Natural killer cell treated with Interleukin-12 subunit alpha and Interleukin-12 subunit beta and Interleukin-15 and Interleukin-18, amount 100 ng/mL, for 72 hours (primary cell): ENCODE results near the gene RNASEH2B. TPM values are rescaled to one million over a fixed set of nuclear protein-coding genes. Genes with fewer than 3 reads are reported as not detected.

Source experiments
- ATAC-seq, 2 donors: fragments of 150-1000 bp; cut with Tn5 transposase in 1 of 2; sonication (Bioruptor Pico), chemical (Tn5 transposase) in 1 of 2; 2 replicates each; pipeline ENCODE4 v1.10.0; 2021
- DNase-seq: peaks from one replicate; pipeline ENCODE4 v3.0.0; 2022; ENCODE audit warnings: low spot score
- H3K27ac Mint-ChIP-seq, 2 donors: 1 replicate in 1 of 2; 2 replicates in 1 of 2; pipeline ENCODE4 v1.8.0; 2022; ENCODE audit warnings: mixed read lengths in 2 of 2, mild to moderate bottlenecking in 1 of 2, moderate library complexity in 1 of 2
- H3K27me3 Mint-ChIP-seq, 2 donors: 1 replicate in 1 of 2; 2 replicates in 1 of 2; pipeline ENCODE4 v1.8.0; 2022; ENCODE audit warnings: mixed read lengths in 2 of 2
- H3K36me3 Mint-ChIP-seq: one replicate; pipeline ENCODE4 v1.8.0; 2022; ENCODE audit warnings: mixed read lengths
- H3K4me1 Mint-ChIP-seq, 2 donors: 1 replicate in 1 of 2; 2 replicates in 1 of 2; pipeline ENCODE4 v1.8.0; 2022; ENCODE audit warnings: low read depth in 2 of 2, mixed read lengths in 2 of 2, mild to moderate bottlenecking in 1 of 2
- H3K4me3 Mint-ChIP-seq: one replicate; pipeline ENCODE4 v1.8.0; 2022; ENCODE audit warnings: mixed read lengths
- H3K9me3 Mint-ChIP-seq: 2 replicates; pipeline ENCODE4 v1.8.0; 2022; ENCODE audit warnings: mixed read lengths
- total RNA-seq, 2 donors: library from RNA; stranded (reverse); gene quantifications; one replicate each; pipeline ENCODE4 v1.2.3, GENCODE V29; 2022

Gene RNASEH2B
- total RNA-seq, 2 donors from 2014 or later = 33.3 to 64.2 TPM

DNA sequence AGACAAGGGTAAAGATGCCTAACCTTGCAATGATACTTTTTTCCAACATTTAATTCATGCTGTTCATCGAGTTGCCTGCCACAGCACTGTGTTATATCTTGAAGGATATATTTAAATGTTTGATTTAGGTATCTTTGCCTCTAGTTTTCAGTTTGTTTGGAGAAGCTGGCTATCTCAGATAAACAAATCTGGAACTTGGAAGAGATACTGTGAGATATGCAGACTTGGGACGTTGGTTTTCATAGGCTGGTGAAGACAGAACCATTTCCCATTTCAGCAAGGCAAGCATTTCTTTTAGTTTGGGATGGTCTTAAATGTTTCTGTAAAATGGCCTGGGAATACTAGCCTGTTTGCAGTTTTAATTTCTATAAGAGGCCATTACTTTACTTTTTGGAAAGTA is 3.3 kb downstream of the RNASEH2B start:
- DNase-seq = no peak
- Mint-ChIP-seq H3K4me1 (peaks cover 50 to 58% of the 10 kb centered on the region in 2 donors), H3K4me3 (no peak overlapping the region), H3K27me3 (no peaks in the 10 kb centered on the region), H3K9me3 (no peaks in the 10 kb centered on the region), H3K36me3 (no peaks in the 10 kb centered on the region), H3K27ac (no peak overlapping the region)
- no peak for ATAC-seq

DNA sequence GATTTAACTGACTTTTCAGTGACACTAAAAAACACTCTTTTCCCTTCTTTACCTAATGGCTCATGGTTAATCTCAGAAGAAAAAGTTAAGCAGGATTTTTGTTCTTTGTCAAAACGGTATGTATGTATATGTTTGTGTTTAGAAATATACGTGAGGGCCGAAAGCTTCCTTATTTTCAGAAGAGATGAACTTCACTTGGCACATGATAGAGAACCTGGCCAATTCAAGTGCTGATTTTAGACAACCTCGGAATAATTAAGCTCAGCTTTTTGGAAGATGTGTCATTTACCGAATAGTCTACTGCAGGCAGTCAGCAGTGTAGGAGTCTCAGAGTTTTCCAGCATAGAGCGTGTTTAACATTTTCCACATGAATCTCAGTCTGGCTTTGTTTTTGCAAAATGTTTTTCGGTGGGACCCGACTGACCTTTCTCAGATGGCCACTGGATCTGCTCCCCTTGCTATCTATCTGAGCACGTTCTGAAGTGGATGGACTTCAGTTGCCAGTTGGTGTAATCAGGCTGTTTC is 4.6 kb downstream of the RNASEH2B start:
- Mint-ChIP-seq H3K27ac (peak overlapping the region; percentile 81 to 87), H3K4me1 (peaks cover 57 to 68% of the 10 kb centered on the region in 2 donors), H3K9me3 (no peaks in the 10 kb centered on the region), H3K4me3 (peak overlapping the region; percentile 58), H3K36me3 (no peaks in the 10 kb centered on the region), H3K27me3 (no peaks in the 10 kb centered on the region)
- ATAC-seq = no peak
- no peak for DNase-seq

GRCh38 chr13:50914848-50915247 is 5.3 kb downstream of the RNASEH2B start:
- H3K4me3 Mint-ChIP-seq = peak overlapping the region; percentile 58
- H3K9me3 Mint-ChIP-seq = no peaks in the 10 kb centered on the region
- peak overlapping the region; percentile 81 to 87 for H3K27ac Mint-ChIP-seq
- no peaks in the 10 kb centered on the region for H3K36me3 Mint-ChIP-seq
- ATAC-seq = peak; percentile 69 to 77
- H3K4me1 Mint-ChIP-seq = peaks cover 63 to 69% of the 10 kb centered on the region in 2 donors
- H3K27me3 Mint-ChIP-seq = no peaks in the 10 kb centered on the region
- DNase-seq = no peak

DNA sequence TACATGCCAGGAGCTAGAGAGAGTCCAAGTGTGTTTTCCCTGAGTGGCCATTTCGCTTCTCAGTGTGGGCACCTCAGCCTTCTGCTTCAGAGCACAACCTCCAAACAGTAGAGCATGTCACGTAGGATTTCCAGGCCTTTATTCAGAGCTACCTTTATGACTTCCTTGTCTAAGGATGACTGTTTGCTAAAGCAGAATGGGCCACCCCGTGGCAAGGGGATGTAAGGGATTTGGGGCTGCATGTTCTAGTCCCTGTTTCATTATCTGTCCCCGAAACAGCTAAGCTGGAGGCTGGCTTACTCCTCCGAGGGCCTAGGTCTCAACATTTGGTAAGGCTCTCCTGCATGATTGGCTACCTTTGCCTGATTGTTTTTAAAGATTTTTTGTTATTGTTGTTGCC is 6.0 kb downstream of the RNASEH2B start:
- no peaks in the 10 kb centered on the region for H3K27me3 Mint-ChIP-seq
- no peak for DNase-seq
- H3K36me3 Mint-ChIP-seq = no peaks in the 10 kb centered on the region
- peaks cover 64 to 65% of the 10 kb centered on the region in 2 donors for H3K4me1 Mint-ChIP-seq
- H3K27ac Mint-ChIP-seq = peak overlapping the region; percentile 81 to 87
- no peaks in the 10 kb centered on the region for H3K9me3 Mint-ChIP-seq
- no peak for ATAC-seq
- H3K4me3 Mint-ChIP-seq = peak overlapping the region; percentile 58

DNA sequence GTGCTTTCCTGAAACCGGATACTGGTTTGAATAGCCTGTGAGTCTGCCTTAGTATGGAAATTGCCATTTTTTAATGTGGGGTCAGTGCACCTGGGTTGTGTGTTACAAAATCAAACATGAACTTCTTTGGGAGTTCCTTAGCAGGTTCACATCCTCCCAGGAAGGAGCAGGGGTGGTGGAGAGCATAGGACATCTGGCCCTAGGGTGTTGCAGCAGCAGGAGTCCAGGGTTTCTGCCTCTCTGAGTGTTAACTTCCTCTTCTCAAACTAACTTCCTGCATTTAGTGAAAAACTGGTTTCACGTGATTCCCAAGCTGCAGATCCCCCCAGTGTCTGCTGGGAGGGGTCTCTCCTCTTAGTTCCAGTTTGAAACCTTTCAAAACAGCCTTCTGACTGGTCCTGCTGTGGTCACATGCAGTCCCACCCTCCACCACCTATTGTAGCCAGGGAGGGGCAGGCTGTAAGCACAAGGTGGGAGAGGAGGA is 7.2 kb downstream of the RNASEH2B start:
- H3K4me3 Mint-ChIP-seq = peak overlapping the region; percentile 62
- ATAC-seq = peak in 1 of 2 donors; percentile 29

DNA sequence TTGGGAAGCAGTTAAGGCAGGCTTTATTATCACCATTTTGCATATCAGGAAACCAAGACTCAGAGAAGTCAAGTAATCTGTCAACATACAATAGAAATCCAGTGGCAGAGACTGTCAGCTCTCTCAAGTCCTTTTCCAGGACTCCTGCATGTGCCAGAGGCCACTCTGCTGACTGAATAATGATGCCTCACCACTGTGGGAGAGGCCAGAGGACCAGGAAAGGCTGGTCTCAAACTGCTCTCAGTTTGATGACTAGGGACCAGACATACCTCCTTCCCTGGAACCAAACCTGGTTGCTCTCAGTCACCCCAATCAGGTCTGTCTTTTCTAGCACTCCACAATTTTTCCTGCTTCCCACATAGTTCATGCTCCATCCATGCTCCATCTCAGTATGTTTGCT is 8.0 kb downstream of the RNASEH2B start:
- no peak for ATAC-seq
- peaks cover 9% of the 10 kb centered on the region for H3K36me3 Mint-ChIP-seq
- no peaks in the 10 kb centered on the region for H3K27me3 Mint-ChIP-seq
- peaks cover 46 to 53% of the 10 kb centered on the region in 2 donors for H3K4me1 Mint-ChIP-seq
- H3K27ac Mint-ChIP-seq = peak overlapping the region; percentile 81 to 94
- H3K9me3 Mint-ChIP-seq = peaks cover 4% of the 10 kb centered on the region
- no peak overlapping the region for H3K4me3 Mint-ChIP-seq
- DNase-seq = no peak

More for the DNA sequence above, 7.2 kb downstream of the RNASEH2B start:
- no peaks in the 10 kb centered on the region for H3K9me3 Mint-ChIP-seq
- peaks cover under 1% of the 10 kb centered on the region for H3K36me3 Mint-ChIP-seq
- peaks cover 54 to 57% of the 10 kb centered on the region in 2 donors for H3K4me1 Mint-ChIP-seq
- H3K27me3 Mint-ChIP-seq = no peaks in the 10 kb centered on the region
- no peak for DNase-seq
- H3K27ac Mint-ChIP-seq = peak overlapping the region; percentile 81 to 94

- H3K36me3 Mint-ChIP-seq = peaks cover 19% of the 10 kb centered on the region
- H3K4me1 Mint-ChIP-seq = peaks cover 46 to 53% of the 10 kb centered on the region in 2 donors
- DNase-seq (no peak), ATAC-seq (no peak)
- peaks cover 10% of the 10 kb centered on the region for H3K9me3 Mint-ChIP-seq
- no peaks in the 10 kb centered on the region for H3K27me3 Mint-ChIP-seq
- H3K4me3 Mint-ChIP-seq = no peak overlapping the region
- no peak overlapping the region for H3K27ac Mint-ChIP-seq
Measured at GRCh38 chr13:50918567-50918966, 9.0 kb downstream of the RNASEH2B start.

- ATAC-seq = no peak
- H3K27me3 Mint-ChIP-seq = no peaks in the 10 kb centered on the region
- peaks cover 14% of the 10 kb centered on the region for H3K9me3 Mint-ChIP-seq
- DNase-seq = no peak
- H3K36me3 Mint-ChIP-seq = peaks cover 26% of the 10 kb centered on the region
- peaks cover 43 to 51% of the 10 kb centered on the region in 2 donors for H3K4me1 Mint-ChIP-seq
- no peak overlapping the region for H3K4me3 Mint-ChIP-seq
- no peak overlapping the region for H3K27ac Mint-ChIP-seq
Measured at GRCh38 chr13:50919277-50919676, 9.7 kb downstream of the RNASEH2B start.

DNA sequence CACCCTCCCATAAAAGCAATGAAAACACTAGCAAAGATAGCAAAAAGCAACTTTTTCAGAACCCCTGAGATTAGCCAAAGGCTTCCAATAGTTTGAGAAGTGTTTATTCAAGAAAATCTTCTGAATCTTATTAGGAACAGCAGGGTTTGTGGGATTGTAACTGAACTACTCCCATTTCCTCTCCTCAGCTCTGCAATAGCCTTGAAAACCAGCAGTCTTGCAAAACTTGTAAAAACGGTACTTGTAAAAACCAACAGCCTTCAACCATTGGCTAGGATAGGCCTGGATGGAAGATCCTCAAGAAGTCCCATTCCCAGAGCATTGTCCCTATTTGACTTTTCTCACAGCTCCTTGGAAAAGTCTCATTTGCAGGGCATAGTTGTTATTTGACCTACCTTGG is 12.1 kb downstream of the RNASEH2B start:
- peaks cover 24 to 37% of the 10 kb centered on the region in 2 donors for H3K4me1 Mint-ChIP-seq
- no peak overlapping the region for H3K27ac Mint-ChIP-seq
- no peaks in the 10 kb centered on the region for H3K27me3 Mint-ChIP-seq
- H3K4me3 Mint-ChIP-seq = no peak overlapping the region
- no peak for DNase-seq
- peaks cover 43% of the 10 kb centered on the region for H3K36me3 Mint-ChIP-seq
- peaks cover 16% of the 10 kb centered on the region for H3K9me3 Mint-ChIP-seq
- no peak for ATAC-seq

- H3K9me3 Mint-ChIP-seq = peaks cover 16% of the 10 kb centered on the region
- no peak overlapping the region for H3K27ac Mint-ChIP-seq
- H3K27me3 Mint-ChIP-seq = no peaks in the 10 kb centered on the region
- ATAC-seq (no peak), DNase-seq (no peak)
- H3K4me3 Mint-ChIP-seq = no peak overlapping the region
- peaks cover 43% of the 10 kb centered on the region for H3K36me3 Mint-ChIP-seq
- peaks cover 20 to 27% of the 10 kb centered on the region in 2 donors for H3K4me1 Mint-ChIP-seq
Measured at GRCh38 chr13:50923272-50923671, 13.7 kb downstream of the RNASEH2B start.

GRCh38 chr13:50924025-50924424 is 14.4 kb downstream of the RNASEH2B start:
- H3K4me1 Mint-ChIP-seq = peaks cover 13 to 24% of the 10 kb centered on the region in 2 donors
- no peaks in the 10 kb centered on the region for H3K27me3 Mint-ChIP-seq
- no peak for DNase-seq
- ATAC-seq = no peak
- no peak overlapping the region for H3K4me3 Mint-ChIP-seq
- H3K36me3 Mint-ChIP-seq = peaks cover 43% of the 10 kb centered on the region
- no peak overlapping the region for H3K27ac Mint-ChIP-seq
- H3K9me3 Mint-ChIP-seq = peaks cover 16% of the 10 kb centered on the region

GRCh38 chr13:50927701-50928100 is 18.1 kb downstream of the RNASEH2B start:
- no peak overlapping the region for H3K27ac Mint-ChIP-seq
- H3K4me3 Mint-ChIP-seq = no peak overlapping the region
- DNase-seq (no peak), ATAC-seq (no peak)
- H3K27me3 Mint-ChIP-seq = no peaks in the 10 kb centered on the region
- peaks cover 10 to 14% of the 10 kb centered on the region in 2 donors for H3K4me1 Mint-ChIP-seq
- peaks cover 32% of the 10 kb centered on the region for H3K36me3 Mint-ChIP-seq
- peaks cover 10% of the 10 kb centered on the region for H3K9me3 Mint-ChIP-seq

- H3K4me1 Mint-ChIP-seq = peaks cover 10 to 14% of the 10 kb centered on the region in 2 donors
- peaks cover 7% of the 10 kb centered on the region for H3K9me3 Mint-ChIP-seq
- no peaks in the 10 kb centered on the region for H3K27me3 Mint-ChIP-seq
- ATAC-seq = no peak
- no peak for DNase-seq
- H3K4me3 Mint-ChIP-seq = no peak overlapping the region
- H3K27ac Mint-ChIP-seq = no peak overlapping the region
- H3K36me3 Mint-ChIP-seq = peaks cover 28% of the 10 kb centered on the region
Measured at GRCh38 chr13:50928102-50928501, 18.5 kb downstream of the RNASEH2B start.

DNA sequence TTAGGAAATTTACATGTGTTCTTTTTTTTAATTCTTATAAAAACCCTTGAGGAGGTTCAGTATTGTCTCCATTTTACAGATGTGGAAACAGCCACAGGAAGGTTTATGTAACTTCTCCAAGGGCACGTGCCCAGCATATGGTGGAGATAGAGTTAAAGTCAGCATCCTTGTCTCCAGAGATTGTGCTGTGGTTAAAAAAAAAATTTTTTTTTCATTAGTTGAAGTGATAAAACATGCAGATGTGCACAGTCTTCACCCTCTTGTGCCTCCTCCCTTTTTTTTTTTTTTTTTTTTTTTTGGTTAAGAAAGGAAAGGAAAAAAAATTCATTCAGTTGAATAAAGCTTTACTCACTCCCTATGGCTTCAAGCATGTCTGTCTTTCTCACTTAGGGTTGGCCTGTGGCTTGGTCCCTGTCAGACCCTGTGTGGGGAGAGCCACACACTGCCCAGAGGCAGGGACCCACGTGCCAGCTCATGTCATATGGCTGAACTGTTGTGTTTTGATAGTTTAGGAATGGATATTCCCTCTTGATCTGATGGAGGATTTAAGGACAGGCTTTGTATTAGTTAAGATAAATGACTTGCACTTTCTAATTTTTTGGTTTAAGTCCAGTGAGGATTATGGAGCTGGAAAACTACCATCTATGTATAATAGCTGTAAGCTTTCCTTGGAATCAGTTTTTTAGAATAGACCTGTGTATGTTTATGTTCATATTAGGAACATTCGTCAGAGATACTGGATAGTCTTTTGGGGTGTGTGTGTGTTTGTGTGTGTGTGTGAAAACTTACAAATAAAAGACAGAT is 19.3 kb downstream of the RNASEH2B start:
- Mint-ChIP-seq H3K4me3 (no peak overlapping the region), H3K4me1 (peaks cover 10 to 14% of the 10 kb centered on the region in 2 donors), H3K27me3 (no peaks in the 10 kb centered on the region), H3K9me3 (peaks cover 3% of the 10 kb centered on the region), H3K36me3 (peaks cover 21% of the 10 kb centered on the region), H3K27ac (peak overlapping the region in 1 of 2 donors; percentile 19)
- DNase-seq (no peak), ATAC-seq (no peak)
